ENCODE measurements around the gene ESRRA. TPM values are rescaled to one million over a fixed set of nuclear protein-coding genes. Genes with fewer than 3 reads are reported as not detected.

ESRRA gene
- total and polyA plus RNA-seq, 10 of the 15 experiments (the other 5 are each of a cell fraction or from before 2014, with no cell fraction given) = 0.32 to 48.9 (median 12.6) TPM

DNA sequence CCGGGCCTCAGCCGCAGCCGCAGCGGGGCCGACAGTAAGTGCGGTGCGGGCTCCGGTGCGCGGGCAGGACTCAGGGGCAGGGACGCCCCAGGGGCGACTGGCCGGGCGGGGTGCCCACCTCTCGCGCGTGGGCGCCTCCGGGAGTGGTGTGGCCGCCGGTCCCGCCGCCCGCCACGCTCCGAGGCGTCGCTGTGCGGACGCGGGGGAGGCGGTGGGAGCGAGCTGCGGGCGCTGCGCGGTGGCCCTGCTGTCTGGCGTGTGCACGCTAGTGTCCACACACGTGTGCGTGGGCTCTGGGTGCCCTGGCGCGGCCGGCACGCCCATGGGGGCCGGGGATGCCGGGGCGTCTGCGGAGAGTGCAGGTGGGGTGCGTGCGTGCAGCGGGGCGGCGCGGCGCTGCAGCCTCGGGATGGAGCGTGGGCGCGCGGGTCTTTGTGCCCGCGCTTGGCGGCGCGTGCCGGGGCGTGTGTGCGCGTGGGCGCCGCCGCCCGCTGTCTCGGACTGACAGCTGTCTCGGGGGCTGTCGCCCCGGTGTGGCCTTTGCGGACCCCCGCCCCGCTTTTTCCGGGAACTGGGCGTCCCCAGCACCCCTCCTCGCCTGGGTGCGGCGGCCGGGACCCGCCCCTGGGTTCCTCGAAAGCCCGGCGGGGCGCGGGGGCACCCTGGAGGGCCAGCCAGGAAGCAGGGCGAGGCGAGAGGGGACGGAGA is 13.4 kb upstream of the ESRRA start (continued):
- TF ChIP-seq SIX5 (IDR thresholded peaks at IDR 0.05; ENCODE audit: low read depth, low read length, severe bottlenecking) (no peak), BHLHE40 (IDR thresholded peaks at IDR 0.05; ENCODE audit: borderline replicate concordance in 1 of 2, low read depth in 2 of 2, low read length in 1 of 2) (peak in 1 of 2 experiments; percentile 78; a peak in 2 of 4 replicates), RBBP5 (conservative IDR thresholded peaks at IDR 0.05) (no peak), TCF12 (IDR thresholded peaks at IDR 0.05; ENCODE audit: low read depth, low read length) (no peak), CEBPB (IDR thresholded peaks at IDR 0.05; ENCODE audit: borderline replicate concordance in 1 of 2, low read depth in 2 of 2, low read length in 2 of 2) (no peak), KLF5 (IDR thresholded peaks at IDR 0.05; ENCODE audit: partially characterized antibody) (no peak), SREBF1 (IDR thresholded peaks at IDR 0.05; ENCODE audit: low read length) (no peak), TBL1XR1 (IDR thresholded peaks at IDR 0.05; ENCODE audit: low read depth, low read length) (no peak), NFXL1 (IDR thresholded peaks at IDR 0.05; ENCODE audit: borderline replicate concordance) (no peak), ZNF207 (IDR thresholded peaks at IDR 0.05; ENCODE audit: borderline replicate concordance) (no peak), CBX3 (IDR thresholded peaks at IDR 0.05; ENCODE audit: borderline replicate concordance, low read depth) (no peak), MXI1 (IDR thresholded peaks at IDR 0.05; ENCODE audit: low read depth, low read length) (no peak), SUPT20H (IDR thresholded peaks at IDR 0.05; ENCODE audit: borderline replicate concordance, control insufficient read depth, low read depth, low read length) (no peak), RFX5 (IDR thresholded peaks at IDR 0.05; ENCODE audit: low read depth, low read length) (no peak), YBX1 (IDR thresholded peaks at IDR 0.05) (no peak), CREM (IDR thresholded peaks at IDR 0.05; ENCODE audit: low read depth) (no peak), HDAC6 (IDR thresholded peaks at IDR 0.05; ENCODE audit: unreplicated experiment) (peak; percentile 63), EGR1 (IDR thresholded peaks at IDR 0.05; ENCODE audit: borderline replicate concordance in 1 of 2, low read depth in 2 of 2, low read length in 2 of 2) (0 out of 3 replicates have a peak, but pooled peaks of 1 of the 2 experiments have one; percentile 31), MEF2A (IDR thresholded peaks at IDR 0.05; ENCODE audit: insufficient read depth, low read depth, low read length) (no peak)
- TF ChIP-seq, protein P1, sequence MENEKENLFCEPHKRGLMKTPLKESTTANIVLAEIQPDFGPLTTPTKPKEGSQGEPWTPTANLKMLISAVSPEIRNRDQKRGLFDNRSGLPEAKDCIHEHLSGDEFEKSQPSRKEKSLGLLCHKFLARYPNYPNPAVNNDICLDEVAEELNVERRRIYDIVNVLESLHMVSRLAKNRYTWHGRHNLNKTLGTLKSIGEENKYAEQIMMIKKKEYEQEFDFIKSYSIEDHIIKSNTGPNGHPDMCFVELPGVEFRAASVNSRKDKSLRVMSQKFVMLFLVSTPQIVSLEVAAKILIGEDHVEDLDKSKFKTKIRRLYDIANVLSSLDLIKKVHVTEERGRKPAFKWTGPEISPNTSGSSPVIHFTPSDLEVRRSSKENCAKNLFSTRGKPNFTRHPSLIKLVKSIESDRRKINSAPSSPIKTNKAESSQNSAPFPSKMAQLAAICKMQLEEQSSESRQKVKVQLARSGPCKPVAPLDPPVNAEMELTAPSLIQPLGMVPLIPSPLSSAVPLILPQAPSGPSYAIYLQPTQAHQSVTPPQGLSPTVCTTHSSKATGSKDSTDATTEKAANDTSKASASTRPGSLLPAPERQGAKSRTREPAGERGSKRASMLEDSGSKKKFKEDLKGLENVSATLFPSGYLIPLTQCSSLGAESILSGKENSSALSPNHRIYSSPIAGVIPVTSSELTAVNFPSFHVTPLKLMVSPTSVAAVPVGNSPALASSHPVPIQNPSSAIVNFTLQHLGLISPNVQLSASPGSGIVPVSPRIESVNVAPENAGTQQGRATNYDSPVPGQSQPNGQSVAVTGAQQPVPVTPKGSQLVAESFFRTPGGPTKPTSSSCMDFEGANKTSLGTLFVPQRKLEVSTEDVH (IDR thresholded peaks at IDR 0.05; ENCODE audit: low read depth, partially characterized antibody) = no peak
- TF ChIP-seq, protein P2, sequence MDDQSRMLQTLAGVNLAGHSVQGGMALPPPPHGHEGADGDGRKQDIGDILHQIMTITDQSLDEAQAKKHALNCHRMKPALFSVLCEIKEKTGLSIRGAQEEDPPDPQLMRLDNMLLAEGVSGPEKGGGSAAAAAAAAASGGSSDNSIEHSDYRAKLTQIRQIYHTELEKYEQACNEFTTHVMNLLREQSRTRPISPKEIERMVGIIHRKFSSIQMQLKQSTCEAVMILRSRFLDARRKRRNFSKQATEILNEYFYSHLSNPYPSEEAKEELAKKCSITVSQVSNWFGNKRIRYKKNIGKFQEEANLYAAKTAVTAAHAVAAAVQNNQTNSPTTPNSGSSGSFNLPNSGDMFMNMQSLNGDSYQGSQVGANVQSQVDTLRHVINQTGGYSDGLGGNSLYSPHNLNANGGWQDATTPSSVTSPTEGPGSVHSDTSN (IDR thresholded peaks at IDR 0.05; ENCODE audit: insufficient replicate concordance, low read depth, low read length) = no peak
- TF ChIP-seq, protein P3, sequence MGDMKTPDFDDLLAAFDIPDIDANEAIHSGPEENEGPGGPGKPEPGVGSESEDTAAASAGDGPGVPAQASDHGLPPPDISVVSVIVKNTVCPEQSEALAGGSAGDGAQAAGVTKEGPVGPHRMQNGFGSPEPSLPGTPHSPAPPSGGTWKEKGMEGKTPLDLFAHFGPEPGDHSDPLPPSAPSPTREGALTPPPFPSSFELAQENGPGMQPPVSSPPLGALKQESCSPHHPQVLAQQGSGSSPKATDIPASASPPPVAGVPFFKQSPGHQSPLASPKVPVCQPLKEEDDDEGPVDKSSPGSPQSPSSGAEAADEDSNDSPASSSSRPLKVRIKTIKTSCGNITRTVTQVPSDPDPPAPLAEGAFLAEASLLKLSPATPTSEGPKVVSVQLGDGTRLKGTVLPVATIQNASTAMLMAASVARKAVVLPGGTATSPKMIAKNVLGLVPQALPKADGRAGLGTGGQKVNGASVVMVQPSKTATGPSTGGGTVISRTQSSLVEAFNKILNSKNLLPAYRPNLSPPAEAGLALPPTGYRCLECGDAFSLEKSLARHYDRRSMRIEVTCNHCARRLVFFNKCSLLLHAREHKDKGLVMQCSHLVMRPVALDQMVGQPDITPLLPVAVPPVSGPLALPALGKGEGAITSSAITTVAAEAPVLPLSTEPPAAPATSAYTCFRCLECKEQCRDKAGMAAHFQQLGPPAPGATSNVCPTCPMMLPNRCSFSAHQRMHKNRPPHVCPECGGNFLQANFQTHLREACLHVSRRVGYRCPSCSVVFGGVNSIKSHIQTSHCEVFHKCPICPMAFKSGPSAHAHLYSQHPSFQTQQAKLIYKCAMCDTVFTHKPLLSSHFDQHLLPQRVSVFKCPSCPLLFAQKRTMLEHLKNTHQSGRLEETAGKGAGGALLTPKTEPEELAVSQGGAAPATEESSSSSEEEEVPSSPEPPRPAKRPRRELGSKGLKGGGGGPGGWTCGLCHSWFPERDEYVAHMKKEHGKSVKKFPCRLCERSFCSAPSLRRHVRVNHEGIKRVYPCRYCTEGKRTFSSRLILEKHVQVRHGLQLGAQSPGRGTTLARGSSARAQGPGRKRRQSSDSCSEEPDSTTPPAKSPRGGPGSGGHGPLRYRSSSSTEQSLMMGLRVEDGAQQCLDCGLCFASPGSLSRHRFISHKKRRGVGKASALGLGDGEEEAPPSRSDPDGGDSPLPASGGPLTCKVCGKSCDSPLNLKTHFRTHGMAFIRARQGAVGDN (IDR thresholded peaks at IDR 0.05) = no peak
